ENCODE results near the gene DUSP22. TPM values are rescaled to one million over a fixed set of nuclear protein-coding genes. Genes with fewer than 3 reads are reported as not detected.

The DUSP22 gene
- total RNA-seq, 1 donor from 2014 or later, result 34.9 TPM

- no peaks in the 10 kb centered on the region for H3K4me1 ChIP-seq (ENCODE audit: insufficient read depth, low read length)
- no peak overlapping the region for H3K4me3 ChIP-seq (ENCODE audit: insufficient read depth, low read depth, low read length)
- no peaks in the 10 kb centered on the region for H3K4me1 Mint-ChIP-seq (ENCODE audit: low read depth, unreplicated experiment)
- H4K20me1 ChIP-seq (ENCODE audit: insufficient read depth, low read length), result no peaks in the 10 kb centered on the region
- DNase-seq (ENCODE audit: low read depth), result no peak
- peaks cover 6% of the 10 kb centered on the region for H3K27me3 Mint-ChIP-seq (ENCODE audit: low read depth, unreplicated experiment)
- H3K9ac ChIP-seq (ENCODE audit: low read length), result no peak overlapping the region
- H3K27ac ChIP-seq (ENCODE audit: low read depth, low read length), result no peak overlapping the region
- no peak for TF ChIP-seq CTCF (IDR thresholded peaks at IDR 0.05; ENCODE audit: insufficient read depth, low read depth, low read length)
- no peak for TF ChIP-seq EZH2 (IDR thresholded peaks at IDR 0.05; ENCODE audit: insufficient read depth, low read length)
- H3K4me3 Mint-ChIP-seq (ENCODE audit: unreplicated experiment), result no peak overlapping the region
- H3K9me3 ChIP-seq (ENCODE audit: insufficient read depth, low read depth, low read length), result peaks cover 9% of the 10 kb centered on the region
- no peak overlapping the region for H3K4me2 ChIP-seq (ENCODE audit: low read length)
- peaks cover 6% of the 10 kb centered on the region for H3K27me3 ChIP-seq (ENCODE audit: insufficient read depth, low read length)
- no peaks in the 10 kb centered on the region for H3K36me3 ChIP-seq (ENCODE audit: insufficient read depth, low read length)
- no peak overlapping the region for H3K27ac Mint-ChIP-seq (ENCODE audit: unreplicated experiment)
- H3K36me3 Mint-ChIP-seq (ENCODE audit: low read depth, unreplicated experiment), result no peaks in the 10 kb centered on the region
- FAIRE-seq, result no peak
- peaks cover 13% of the 10 kb centered on the region for H3K9me3 Mint-ChIP-seq (ENCODE audit: unreplicated experiment)
- H2AFZ ChIP-seq (ENCODE audit: low read depth, low read length), result no peak overlapping the region
- no peaks in the 10 kb centered on the region for H3K79me2 ChIP-seq (ENCODE audit: insufficient read depth, low read length)
Observed at GRCh38 chr6:362924-363249, 70.6 kb downstream of the DUSP22 start.

GRCh38 chr6:363291-363690 lies 71.0 kb downstream of the DUSP22 start:
- peaks cover 11% of the 10 kb centered on the region for H3K9me3 Mint-ChIP-seq (ENCODE audit: unreplicated experiment)
- H3K36me3 Mint-ChIP-seq (ENCODE audit: low read depth, unreplicated experiment), result no peaks in the 10 kb centered on the region
- no peaks in the 10 kb centered on the region for H3K4me1 Mint-ChIP-seq (ENCODE audit: low read depth, unreplicated experiment)
- no peak overlapping the region for H3K4me3 ChIP-seq (ENCODE audit: insufficient read depth, low read depth, low read length)
- peaks cover 5% of the 10 kb centered on the region for H3K27me3 Mint-ChIP-seq (ENCODE audit: low read depth, unreplicated experiment)
- no peak overlapping the region for H3K27ac ChIP-seq (ENCODE audit: low read depth, low read length)
- H2AFZ ChIP-seq (ENCODE audit: low read depth, low read length), result no peak overlapping the region
- no peaks in the 10 kb centered on the region for H3K79me2 ChIP-seq (ENCODE audit: insufficient read depth, low read length)
- H3K4me2 ChIP-seq (ENCODE audit: low read length), result no peak overlapping the region
- H3K4me1 ChIP-seq (ENCODE audit: insufficient read depth, low read length), result no peaks in the 10 kb centered on the region
- H3K36me3 ChIP-seq (ENCODE audit: insufficient read depth, low read length), result no peaks in the 10 kb centered on the region
- H3K27ac Mint-ChIP-seq (ENCODE audit: unreplicated experiment), result no peak overlapping the region
- no peak for FAIRE-seq
- peaks cover 6% of the 10 kb centered on the region for H3K27me3 ChIP-seq (ENCODE audit: insufficient read depth, low read length)
- H3K9ac ChIP-seq (ENCODE audit: low read length), result no peak overlapping the region
- peaks cover 9% of the 10 kb centered on the region for H3K9me3 ChIP-seq (ENCODE audit: insufficient read depth, low read depth, low read length)
- H4K20me1 ChIP-seq (ENCODE audit: insufficient read depth, low read length), result no peaks in the 10 kb centered on the region
- H3K4me3 Mint-ChIP-seq (ENCODE audit: unreplicated experiment), result no peak overlapping the region
- no peak for DNase-seq (ENCODE audit: low read depth)
- no peak for TF ChIP-seq CTCF (IDR thresholded peaks at IDR 0.05; ENCODE audit: insufficient read depth, low read depth, low read length)
- TF ChIP-seq EZH2 (IDR thresholded peaks at IDR 0.05; ENCODE audit: insufficient read depth, low read length), result no peak

- no peaks in the 10 kb centered on the region for H3K36me3 Mint-ChIP-seq (ENCODE audit: low read depth, unreplicated experiment)
- peaks cover 3% of the 10 kb centered on the region for H3K27me3 Mint-ChIP-seq (ENCODE audit: low read depth, unreplicated experiment)
- H3K9me3 ChIP-seq (ENCODE audit: insufficient read depth, low read depth, low read length), result peaks cover 9% of the 10 kb centered on the region
- no peak overlapping the region for H3K4me2 ChIP-seq (ENCODE audit: low read length)
- H3K4me3 Mint-ChIP-seq (ENCODE audit: unreplicated experiment), result no peak overlapping the region
- no peaks in the 10 kb centered on the region for H3K4me1 ChIP-seq (ENCODE audit: insufficient read depth, low read length)
- H3K4me3 ChIP-seq (ENCODE audit: insufficient read depth, low read depth, low read length), result no peak overlapping the region
- no peak for TF ChIP-seq EZH2 (IDR thresholded peaks at IDR 0.05; ENCODE audit: insufficient read depth, low read length)
- no peak for TF ChIP-seq CTCF (IDR thresholded peaks at IDR 0.05; ENCODE audit: insufficient read depth, low read depth, low read length)
- H3K36me3 ChIP-seq (ENCODE audit: insufficient read depth, low read length), result no peaks in the 10 kb centered on the region
- H3K9me3 Mint-ChIP-seq (ENCODE audit: unreplicated experiment), result peaks cover 11% of the 10 kb centered on the region
- no peak overlapping the region for H3K27ac ChIP-seq (ENCODE audit: low read depth, low read length)
- H3K4me1 Mint-ChIP-seq (ENCODE audit: low read depth, unreplicated experiment), result no peaks in the 10 kb centered on the region
- no peaks in the 10 kb centered on the region for H3K79me2 ChIP-seq (ENCODE audit: insufficient read depth, low read length)
- H3K27me3 ChIP-seq (ENCODE audit: insufficient read depth, low read length), result peaks cover 6% of the 10 kb centered on the region
- H4K20me1 ChIP-seq (ENCODE audit: insufficient read depth, low read length), result no peaks in the 10 kb centered on the region
- FAIRE-seq (no peak), DNase-seq (ENCODE audit: low read depth) (no peak)
- H2AFZ ChIP-seq (ENCODE audit: low read depth, low read length), result no peak overlapping the region
- no peak overlapping the region for H3K9ac ChIP-seq (ENCODE audit: low read length)
- H3K27ac Mint-ChIP-seq (ENCODE audit: unreplicated experiment), result no peak overlapping the region
Observed at GRCh38 chr6:363909-364308, 71.6 kb downstream of the DUSP22 start.
